ENCODE data around the gene PPP2R3B.

Gene PPP2R3B

GRCh38 chrX:318739-319578 lies 67.7 kb downstream of the PPP2R3B start, which contains the start of gene GTPBP6:
Gene GTPBP6, minus strand, starts transcription at chrX:318796. Its CDS starts 9 bp downstream, at chrX:318787.
- POLR2A ChIA-PET: no interaction called here
- CTCF ChIA-PET: no interaction called here
- TF ChIP-seq CTCF (IDR thresholded peaks at IDR 0.05; ENCODE audit: control extremely low read depth, extremely low read depth, low read depth, missing control alignments): peak; percentile 37
- DNase-seq (ENCODE audit: extremely low spot score): peak; percentile 95

GRCh38 chrX:318068-318738 lies 68.5 kb downstream of the PPP2R3B start:
- DNase-seq (ENCODE audit: extremely low spot score): peak; percentile 93
- TF ChIP-seq CTCF (IDR thresholded peaks at IDR 0.05; ENCODE audit: control extremely low read depth, extremely low read depth, low read depth, missing control alignments): no peak
- ChIA-PET CTCF (no interaction called here), POLR2A (no interaction called here)

- TF ChIP-seq CTCF (IDR thresholded peaks at IDR 0.05; ENCODE audit: control extremely low read depth, extremely low read depth, low read depth, missing control alignments): no peak
- CTCF ChIA-PET: no interaction called here
- peak; percentile 88 for DNase-seq (ENCODE audit: extremely low spot score)
These were observed 69.2 kb downstream of the PPP2R3B start for GRCh38 chrX:317424-318067.

DNA sequence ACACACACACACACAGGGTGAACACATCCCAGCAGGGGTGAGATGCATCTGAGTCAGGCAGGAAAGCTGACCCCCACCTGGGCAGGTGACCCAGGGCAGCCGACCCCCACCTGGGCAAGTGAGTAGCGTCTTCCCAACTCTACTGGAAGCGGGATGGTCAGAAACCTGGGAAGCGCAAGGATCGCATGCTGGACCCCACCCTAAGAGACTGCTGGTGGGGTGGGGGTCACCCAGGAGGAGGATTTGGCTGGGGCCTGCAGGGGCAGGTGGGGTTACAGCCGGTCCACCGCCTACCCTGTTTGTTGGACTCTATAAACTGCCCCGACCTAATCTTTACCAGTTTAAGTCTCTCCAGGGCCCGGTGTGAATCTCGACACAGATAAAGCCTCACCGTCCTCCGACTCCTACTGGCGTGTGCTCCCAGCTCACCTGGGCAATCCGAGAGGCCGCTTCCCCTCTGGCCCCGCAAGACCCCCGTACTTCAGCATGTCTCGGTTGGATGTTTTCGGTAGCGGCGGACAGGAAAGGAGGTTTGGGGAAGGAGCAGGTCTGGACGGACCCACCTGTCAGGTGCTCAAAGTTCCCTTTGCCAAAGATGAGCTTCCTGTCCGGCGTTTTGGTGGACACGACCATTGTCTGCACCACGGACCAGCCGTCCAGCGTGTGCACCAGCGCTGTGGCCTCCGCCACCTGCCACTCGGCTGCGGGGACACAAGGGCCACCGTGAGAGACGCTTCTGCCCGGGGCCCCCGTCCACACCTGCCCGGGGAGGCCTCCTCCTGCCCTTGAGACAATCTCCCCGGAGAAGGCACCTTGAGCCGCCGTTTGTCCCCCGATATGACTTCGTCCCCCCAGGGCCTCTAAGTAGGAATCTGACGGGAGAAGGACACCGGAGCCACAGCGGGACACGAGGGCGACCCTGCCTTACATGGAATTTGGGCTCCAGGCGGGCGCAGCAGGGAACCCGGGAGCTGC lies 70.1 kb downstream of the PPP2R3B start:
- CTCF ChIA-PET: no interaction called here
- no peak for TF ChIP-seq CTCF (IDR thresholded peaks at IDR 0.05; ENCODE audit: control extremely low read depth, extremely low read depth, low read depth, missing control alignments)
- POLR2A ChIA-PET: no interaction called here
- no peak for DNase-seq (ENCODE audit: extremely low spot score)

More at GRCh38 chrX:317424-318067, 69.2 kb downstream of the PPP2R3B start:
- POLR2A ChIA-PET: no interaction called here

DNA sequence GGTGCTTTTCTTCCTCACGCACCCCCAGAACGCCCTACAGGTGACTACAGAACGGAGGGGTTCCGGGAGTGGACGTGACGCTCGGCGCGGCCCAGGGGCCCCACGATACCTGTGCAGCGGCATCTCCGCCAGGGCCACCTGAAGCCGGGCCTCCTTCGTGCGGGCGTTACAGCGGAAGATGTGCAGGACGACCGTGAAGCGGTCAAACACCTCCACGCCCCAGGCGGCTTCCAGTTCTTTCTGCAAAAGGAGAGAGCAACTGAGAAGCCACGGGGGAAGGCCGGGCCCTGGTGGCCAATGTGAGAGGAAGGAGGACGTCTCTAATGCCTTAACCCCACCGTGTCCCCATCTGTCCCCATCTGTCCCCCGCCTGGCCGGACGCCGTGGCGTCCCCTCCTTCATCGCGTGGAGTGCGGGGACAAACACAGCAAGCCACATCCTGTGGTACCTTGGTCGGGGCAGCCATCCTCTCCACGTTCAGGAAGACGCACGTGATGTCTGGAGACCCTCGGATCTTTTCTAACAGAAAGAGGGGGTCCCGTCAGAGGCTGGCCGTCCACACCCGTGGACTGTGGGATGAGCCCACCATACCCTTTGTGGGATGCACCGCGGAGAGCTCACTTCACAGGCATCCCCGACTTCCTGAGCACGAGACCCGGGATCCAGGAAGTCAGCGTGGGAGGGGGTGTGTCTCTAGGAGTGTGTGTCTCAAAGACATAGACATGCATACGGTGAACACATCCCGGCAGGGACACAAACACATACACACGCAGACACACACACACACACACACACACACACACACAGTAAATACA lies 71.7 kb downstream of the PPP2R3B start:
- no peak for TF ChIP-seq CTCF (IDR thresholded peaks at IDR 0.05; ENCODE audit: control extremely low read depth, extremely low read depth, low read depth, missing control alignments)
- no peak for DNase-seq (ENCODE audit: extremely low spot score)
- POLR2A ChIA-PET: no interaction called here
- CTCF ChIA-PET: no interaction called here

Data from GM10248 (cell line).